Astrocyte (in vitro differentiated cells and primary cell): ENCODE data around the gene GPSM3. TPM values are rescaled to one million over a fixed set of nuclear protein-coding genes. Genes with fewer than 3 reads are reported as not detected.

Experiments
- DNase-seq: peaks from one replicate; pipeline ENCODE4 v3.0.0-alpha.2; 2010; ENCODE audit warnings: low read depth
- FAIRE-seq: peaks from 2 replicates; lab custom pipeline; 2011; peaks lifted over from hg19 to GRCh38; lab: Jason Lieb, UNC
- H2AFZ ChIP-seq: 2 replicates; pipeline ENCODE4 v1.6.0; 2012; ENCODE audit warnings: low read depth, low read length, inconsistent platforms
- H3K27ac ChIP-seq: 2 replicates; pipeline ENCODE4 v1.5.1; 2011; ENCODE audit warnings: low read depth, low read length, inconsistent platforms
- H3K27me3 ChIP-seq: 2 replicates; pipeline ENCODE4 v1.6.0; 2011; ENCODE audit warnings: low read length, inconsistent platforms; ENCODE audit not compliant: insufficient read depth
- H3K36me3 ChIP-seq: 2 replicates; pipeline ENCODE4 v1.5.1; 2011; ENCODE audit warnings: low read length, inconsistent platforms; ENCODE audit not compliant: insufficient read depth
- H3K4me1 ChIP-seq: 2 replicates; pipeline ENCODE4 v1.5.1; 2011; ENCODE audit warnings: low read length, inconsistent platforms; ENCODE audit not compliant: insufficient read depth
- H3K4me2 ChIP-seq: 2 replicates; pipeline ENCODE4 v1.6.0; 2012; ENCODE audit warnings: low read length, inconsistent platforms
- H3K4me3 ChIP-seq: 2 replicates; pipeline ENCODE4 v1.5.1; 2011; ENCODE audit warnings: low read depth, mild to moderate bottlenecking, low read length, inconsistent platforms; ENCODE audit not compliant: insufficient read depth
- H3K79me2 ChIP-seq: 2 replicates; pipeline ENCODE4 v1.6.0; 2012; ENCODE audit warnings: mild to moderate bottlenecking, low read length, inconsistent platforms; ENCODE audit not compliant: insufficient read depth
- H3K9ac ChIP-seq: 2 replicates; pipeline ENCODE4 v1.6.0; 2012; ENCODE audit warnings: mild to moderate bottlenecking, low read length, inconsistent platforms
- H3K9me3 ChIP-seq: 2 replicates; pipeline ENCODE4 v1.5.1; 2012; ENCODE audit warnings: low read depth, mild to moderate bottlenecking, low read length, inconsistent platforms; ENCODE audit not compliant: insufficient read depth
- H4K20me1 ChIP-seq: 2 replicates; pipeline ENCODE4 v1.6.0; 2012; ENCODE audit warnings: low read length, inconsistent platforms; ENCODE audit not compliant: insufficient read depth
- H3K27ac Mint-ChIP-seq: one replicate; pipeline ENCODE4 v1.8.0; 2021; ENCODE audit warnings: mild to moderate bottlenecking, mixed read lengths; ENCODE audit not compliant: unreplicated experiment
- H3K27me3 Mint-ChIP-seq: one replicate; pipeline ENCODE4 v1.8.0; 2021; ENCODE audit warnings: low read depth, mixed read lengths; ENCODE audit not compliant: unreplicated experiment
- H3K36me3 Mint-ChIP-seq: one replicate; pipeline ENCODE4 v1.8.0; 2021; ENCODE audit warnings: low read depth, mixed read lengths; ENCODE audit not compliant: unreplicated experiment
- H3K4me1 Mint-ChIP-seq: one replicate; pipeline ENCODE4 v1.8.0; 2021; ENCODE audit warnings: low read depth, mixed read lengths; ENCODE audit not compliant: unreplicated experiment
- H3K4me3 Mint-ChIP-seq: one replicate; pipeline ENCODE4 v1.8.0; 2021; ENCODE audit warnings: mild to moderate bottlenecking, moderate library complexity, mixed read lengths; ENCODE audit not compliant: unreplicated experiment
- H3K9me3 Mint-ChIP-seq: one replicate; pipeline ENCODE4 v1.8.0; 2021; ENCODE audit warnings: mild to moderate bottlenecking, mixed read lengths; ENCODE audit not compliant: unreplicated experiment
- EZH2 ChIP-seq: IDR thresholded peaks from 2 replicates; pipeline ENCODE4 v1.6.1; 2012; ENCODE audit warnings: mild to moderate bottlenecking, low read length, inconsistent platforms; ENCODE audit not compliant: insufficient read depth
- total RNA-seq: library from RNA; stranded (reverse); gene quantifications from 2 replicates; pipeline ENCODE4 v1.2.1, GENCODE V29; 2021
- TF ChIP-seq, protein P1 (sequence below): IDR thresholded peaks from 2 replicates; pipeline ENCODE4 v1.5.1; 2011; ENCODE audit warnings: low read depth, mild to moderate bottlenecking, inconsistent platforms, low read length, moderate library complexity; ENCODE audit not compliant: insufficient read depth

The GPSM3 gene
- total RNA-seq, 1 donor from 2014 or later: 9.6 TPM

GRCh38 chr6:32163559-32164258 lies 28.7 kb downstream of the GPSM3 start:
- no peak overlapping the region for H3K4me2 ChIP-seq
- no peak overlapping the region for H3K27ac Mint-ChIP-seq
- no peak overlapping the region for H3K27ac ChIP-seq
- peaks cover 3% of the 10 kb centered on the region for H3K4me1 ChIP-seq
- no peak overlapping the region for H2AFZ ChIP-seq
- H3K27me3 Mint-ChIP-seq: no peaks in the 10 kb centered on the region
- H3K36me3 Mint-ChIP-seq: peaks cover 23% of the 10 kb centered on the region
- no peaks in the 10 kb centered on the region for H3K27me3 ChIP-seq
- H3K36me3 ChIP-seq: no peaks in the 10 kb centered on the region
- H3K4me3 Mint-ChIP-seq: no peak overlapping the region
- peaks cover 11% of the 10 kb centered on the region for H3K4me1 Mint-ChIP-seq
- no peak for TF ChIP-seq EZH2
- TF ChIP-seq, protein P1, sequence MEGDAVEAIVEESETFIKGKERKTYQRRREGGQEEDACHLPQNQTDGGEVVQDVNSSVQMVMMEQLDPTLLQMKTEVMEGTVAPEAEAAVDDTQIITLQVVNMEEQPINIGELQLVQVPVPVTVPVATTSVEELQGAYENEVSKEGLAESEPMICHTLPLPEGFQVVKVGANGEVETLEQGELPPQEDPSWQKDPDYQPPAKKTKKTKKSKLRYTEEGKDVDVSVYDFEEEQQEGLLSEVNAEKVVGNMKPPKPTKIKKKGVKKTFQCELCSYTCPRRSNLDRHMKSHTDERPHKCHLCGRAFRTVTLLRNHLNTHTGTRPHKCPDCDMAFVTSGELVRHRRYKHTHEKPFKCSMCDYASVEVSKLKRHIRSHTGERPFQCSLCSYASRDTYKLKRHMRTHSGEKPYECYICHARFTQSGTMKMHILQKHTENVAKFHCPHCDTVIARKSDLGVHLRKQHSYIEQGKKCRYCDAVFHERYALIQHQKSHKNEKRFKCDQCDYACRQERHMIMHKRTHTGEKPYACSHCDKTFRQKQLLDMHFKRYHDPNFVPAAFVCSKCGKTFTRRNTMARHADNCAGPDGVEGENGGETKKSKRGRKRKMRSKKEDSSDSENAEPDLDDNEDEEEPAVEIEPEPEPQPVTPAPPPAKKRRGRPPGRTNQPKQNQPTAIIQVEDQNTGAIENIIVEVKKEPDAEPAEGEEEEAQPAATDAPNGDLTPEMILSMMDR: no peak
- H3K9me3 ChIP-seq: no peaks in the 10 kb centered on the region
- FAIRE-seq (no peak), DNase-seq (no peak)
- H3K79me2 ChIP-seq: no peaks in the 10 kb centered on the region
- no peak overlapping the region for H3K4me3 ChIP-seq
- no peak overlapping the region for H3K9ac ChIP-seq
- peaks cover 2% of the 10 kb centered on the region for H3K9me3 Mint-ChIP-seq
- H4K20me1 ChIP-seq: no peaks in the 10 kb centered on the region

- Histone ChIP-seq H3K79me2 (peaks cover 17% of the 10 kb centered on the region), H3K36me3 (peaks cover 11% of the 10 kb centered on the region), H3K9ac (no peak overlapping the region), H3K27me3 (no peaks in the 10 kb centered on the region), H3K27ac (no peak overlapping the region), H3K4me1 (peaks cover 12% of the 10 kb centered on the region), H4K20me1 (peaks cover 9% of the 10 kb centered on the region), H3K9me3 (no peaks in the 10 kb centered on the region), H2AFZ (no peak overlapping the region), H3K4me3 (no peak overlapping the region), H3K4me2 (no peak overlapping the region)
- Mint-ChIP-seq H3K9me3 (no peaks in the 10 kb centered on the region), H3K4me1 (peaks cover 11% of the 10 kb centered on the region), H3K4me3 (no peak overlapping the region), H3K36me3 (peaks cover 16% of the 10 kb centered on the region), H3K27ac (no peak overlapping the region), H3K27me3 (no peaks in the 10 kb centered on the region)
- FAIRE-seq (no peak), DNase-seq (no peak)
- no peak for TF ChIP-seq EZH2
- TF ChIP-seq, protein P1: no peak
Observed at GRCh38 chr6:32158052-32158451, 34.4 kb downstream of the GPSM3 start.

GRCh38 chr6:32156891-32157290 lies 35.6 kb downstream of the GPSM3 start:
- H3K27me3 Mint-ChIP-seq: no peaks in the 10 kb centered on the region
- peaks cover 19% of the 10 kb centered on the region for H3K4me1 Mint-ChIP-seq
- Histone ChIP-seq H3K27me3 (no peaks in the 10 kb centered on the region), H3K9me3 (no peaks in the 10 kb centered on the region), H3K27ac (no peak overlapping the region), H3K36me3 (peaks cover 11% of the 10 kb centered on the region), H3K79me2 (peaks cover 17% of the 10 kb centered on the region), H3K4me2 (no peak overlapping the region), H2AFZ (no peak overlapping the region), H4K20me1 (peaks cover 9% of the 10 kb centered on the region), H3K4me3 (no peak overlapping the region), H3K9ac (no peak overlapping the region), H3K4me1 (peaks cover 24% of the 10 kb centered on the region)
- FAIRE-seq: no peak
- peaks cover 12% of the 10 kb centered on the region for H3K36me3 Mint-ChIP-seq
- no peak overlapping the region for H3K4me3 Mint-ChIP-seq
- H3K27ac Mint-ChIP-seq: no peak overlapping the region
- no peak for DNase-seq
- TF ChIP-seq, protein P1: no peak
- no peak for TF ChIP-seq EZH2
- no peaks in the 10 kb centered on the region for H3K9me3 Mint-ChIP-seq
